ENCODE data around the gene TP53I13.

TP53I13 gene

DNA sequence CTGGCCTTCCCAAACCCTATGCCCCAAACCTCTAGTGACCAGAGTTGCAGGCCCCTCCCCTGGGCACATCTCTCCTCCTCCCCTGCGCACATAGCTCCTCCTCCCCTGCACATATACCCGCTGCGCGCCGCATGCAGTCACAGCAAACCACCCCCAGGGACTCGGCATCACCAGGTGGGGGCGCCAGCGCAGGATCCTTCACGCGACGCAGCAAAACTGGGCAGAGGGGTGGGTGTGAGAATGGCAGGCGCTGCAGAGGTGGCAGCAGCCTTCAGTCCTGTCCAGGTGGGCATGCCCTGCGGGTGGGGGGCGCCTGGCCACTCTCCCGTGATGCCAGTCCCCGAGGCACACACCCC lies 48.6 kb downstream of the TP53I13 start:
- DNase-seq: peak; percentile 91

GRCh38 chr17:29617481-29618271 lies 49.2 kb downstream of the TP53I13 start:
- peak; percentile 61 to 69 for DNase-seq

DNA sequence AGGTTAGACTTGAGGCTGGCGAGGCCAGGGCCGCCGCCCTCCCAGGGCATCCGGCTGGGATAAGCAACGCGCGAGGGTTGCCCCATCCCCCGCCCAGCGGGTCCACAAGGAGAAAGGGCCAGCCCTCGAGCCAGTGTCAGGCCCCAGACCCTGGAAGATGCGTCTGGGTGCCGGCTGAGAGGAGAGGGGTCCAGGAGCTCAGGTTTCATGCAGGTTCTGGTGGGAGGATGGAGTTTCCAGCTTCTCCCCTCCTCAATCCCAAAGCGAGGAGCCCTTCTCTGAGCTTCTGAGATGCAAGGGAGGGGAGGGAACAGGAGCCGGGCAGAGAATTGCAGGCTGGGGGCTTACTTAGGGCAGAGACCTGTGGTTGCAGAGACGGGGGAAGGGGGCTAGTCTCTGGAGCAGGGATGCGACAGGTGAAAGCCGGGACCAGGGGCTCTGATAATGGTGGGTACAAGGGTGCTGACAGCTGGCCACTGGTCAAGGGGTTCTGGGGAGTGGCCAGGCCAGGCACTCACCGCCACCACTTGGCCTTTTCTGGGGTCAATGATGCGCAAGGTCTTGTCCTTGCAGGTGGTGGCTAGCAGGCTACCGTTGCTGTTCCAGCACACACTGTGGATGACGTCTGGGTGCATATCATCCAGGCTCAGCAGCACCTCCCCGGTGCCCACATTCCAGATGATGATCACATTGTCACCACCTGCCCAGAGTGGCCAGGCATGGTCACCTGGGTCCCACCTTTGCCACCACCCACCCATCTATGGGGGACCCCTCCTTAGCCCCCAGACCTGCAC lies 50.0 kb downstream of the TP53I13 start:
- DNase-seq: no peak

DNA sequence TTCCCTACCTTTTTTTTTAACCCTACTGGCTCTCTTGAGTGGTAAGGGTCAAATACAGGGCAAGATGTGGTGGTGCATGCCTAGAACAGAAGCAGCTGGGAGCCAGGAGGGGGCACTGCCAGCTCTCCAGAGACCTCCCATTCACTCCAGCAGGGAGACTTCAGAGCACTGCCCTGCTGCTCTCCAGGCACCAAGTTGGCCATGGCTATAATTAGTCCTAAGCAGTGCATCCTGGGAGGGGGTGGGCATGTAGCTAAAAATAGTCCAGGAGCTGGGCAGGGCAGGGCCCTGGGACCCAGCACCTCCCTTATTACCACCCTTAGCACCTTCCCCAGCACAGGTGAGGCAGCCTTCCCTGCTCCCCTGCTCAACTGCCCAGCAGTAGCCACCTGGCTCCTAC lies 50.8 kb downstream of the TP53I13 start:
- DNase-seq: peak; percentile 41 to 62

GRCh38 chr17:29620271-29620670 lies 51.8 kb downstream of the TP53I13 start:
- no peak for DNase-seq

DNA sequence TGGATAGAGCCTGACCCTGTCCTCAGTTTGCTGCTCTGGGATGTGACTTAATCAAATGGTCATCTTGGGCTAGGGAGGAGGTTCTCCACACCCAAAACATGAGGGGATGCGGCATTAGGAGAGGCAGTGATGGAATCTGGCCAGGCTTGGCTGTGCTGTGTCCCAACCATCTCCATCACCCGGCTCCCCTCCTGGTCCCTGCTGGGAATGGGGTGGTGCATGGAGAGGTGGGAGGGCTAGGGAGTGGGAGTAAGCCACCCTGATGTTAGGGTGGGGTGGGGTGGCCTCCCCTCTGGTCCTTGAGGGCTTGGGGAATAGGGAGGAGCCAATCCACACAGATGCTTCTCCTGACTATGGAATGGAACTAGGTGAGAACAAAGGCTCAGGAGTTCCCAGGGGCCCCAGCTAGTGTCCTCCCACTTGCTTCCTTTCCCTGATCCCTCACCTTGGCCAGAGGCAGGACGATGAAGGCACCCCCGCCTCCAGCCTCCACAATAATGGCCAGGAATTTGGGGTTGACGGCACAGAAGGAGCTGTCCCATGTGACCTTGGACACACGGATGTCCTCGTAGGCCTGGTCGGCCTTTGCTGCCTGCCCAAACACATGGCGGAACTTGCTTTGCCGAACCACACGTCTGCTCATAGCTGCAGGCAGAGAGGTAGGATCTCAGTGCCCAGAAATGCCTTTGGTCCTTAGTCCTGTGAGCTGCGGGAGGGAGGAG lies 52.4 kb downstream of the TP53I13 start:
- no peak for DNase-seq

DNA sequence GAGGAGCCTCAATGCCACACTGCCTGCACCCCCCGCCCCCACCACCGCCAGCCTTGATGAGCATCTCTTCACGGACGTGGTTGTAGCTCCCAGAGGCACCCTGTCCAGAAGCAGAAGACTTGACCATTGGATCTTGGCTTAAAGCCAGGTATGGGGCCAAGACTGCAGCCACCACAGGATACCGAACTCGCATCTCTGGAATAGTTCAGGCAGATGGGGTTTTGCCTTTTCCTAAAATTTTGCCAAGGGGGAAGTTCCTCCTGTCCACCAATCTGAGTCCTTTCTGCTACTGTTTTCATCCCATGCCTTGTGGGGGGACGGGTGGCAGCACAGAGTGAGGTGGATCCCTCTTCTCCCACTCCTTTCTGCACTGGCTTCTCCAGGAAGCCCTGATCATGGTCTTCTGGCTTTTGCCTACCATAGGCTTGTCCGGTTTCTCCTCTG lies 53.3 kb downstream of the TP53I13 start:
- DNase-seq: no peak
